Psoas muscle (tissue), 8 donors: Measurements from ENCODE around the gene ACBD3. TPM values are rescaled to one million over a fixed set of nuclear protein-coding genes. Genes with fewer than 3 reads are reported as not detected.

Source experiments
- ATAC-seq, 4 donors: fragments of 200-7000 bp; cut with Tn5 transposase; one replicate each; pipeline ENCODE4 v1.9.1; 2020; ENCODE audit warnings: moderate library complexity in 3 of 4, mild to moderate bottlenecking in 2 of 4
- DNase-seq, 2 donors: peaks; one replicate each; pipeline ENCODE4 v3.0.0-alpha.2; 2020
- H3K27ac ChIP-seq: fragments of 200-600 bp; one replicate; pipeline ENCODE4 v1.8.0; 2022
- H3K27me3 ChIP-seq, 3 donors: fragments of 200-600 bp in 1 of 3; one replicate each; pipeline versions ENCODE4 v1.6.1 to v1.8.0; 2013 to 2022; ENCODE audit warnings: low read length in 2 of 3, mild to moderate bottlenecking in 2 of 3, moderate library complexity in 1 of 3; ENCODE audit not compliant: insufficient read depth in 3 of 3
- H3K36me3 ChIP-seq, 2 donors: fragments of 200-600 bp in 1 of 2; one replicate each; pipeline versions ENCODE4 v1.6.1 to v1.8.0; 2013 to 2022; ENCODE audit warnings: low read depth in 1 of 2, mild to moderate bottlenecking in 1 of 2, moderate library complexity in 1 of 2; ENCODE audit not compliant: insufficient read depth in 1 of 2
- H3K4me1 ChIP-seq: fragments of 200-600 bp; one replicate; pipeline ENCODE4 v1.8.0; 2022
- H3K4me3 ChIP-seq: fragments of 200-600 bp; one replicate; pipeline ENCODE4 v1.8.0; 2022; ENCODE audit warnings: mild to moderate bottlenecking
- H3K9me3 ChIP-seq: fragments of 200-600 bp; one replicate; pipeline ENCODE4 v1.8.0; 2022
- WGBS, 3 donors: extraction: QIAGEN DNeasy Blood & Tissue Kit; methylation state at CpG; one replicate each; pipeline versions ENCODE4 v1.1.6 to v1.1.7; 2013; 5-methylcytosine and 5-hydroxymethylcytosine counted together
- intact Hi-C, 2 donors: fragments of 100-400 bp; cut with DNase I; formaldehyde crosslinking; loops; one replicate each; pipeline versions ENCODE4 v1.11.0 to v1.14.2; 2022
- polyA plus RNA-seq, 3 donors: library from polyadenylated mRNA; stranded (reverse); fragments of 200-250 nt; gene quantifications; one replicate each; pipeline ENCODE4 v1.2.3, GENCODE V29; 2013
- total RNA-seq, 4 donors: library from RNA; stranded (reverse); fragmentation: NEBNext Ultra II Directional in 2 of 4; extraction: Animal tissue kit (Norgen Biotek cat#: 25700) in 2 of 4; gene quantifications; one replicate each; pipeline versions ENCODE4 v1.2.1 to v1.2.4, GENCODE V29; 2021 to 2023
- TF ChIP-seq, protein P1 (sequence below): fragments of 200-600 bp; IDR thresholded peaks from one replicate; pipeline ENCODE4 v1.8.0; 2022; ENCODE audit warnings: antibody characterized with exemption
- donor health status: healthy with polysubstance abuse.
- donor health status: DM: no; HTN: no; CAD: no; lungs with moderate emphysema.
- donor health status: Bipolar disorder and iron deficiency.
- donor health status: healthy.
- donor health status: DM: yes; HTN: yes; CAD: no.
- donor health status: DM: no; HTN: no; CAD: no.
- donor health status: DM: no; HTN: no; CAD: no.
- donor health status: DM: yes; HTN: yes; CAD: no.

Gene ACBD3
- total and polyA plus RNA-seq, 7 donors = 13.4 to 35.0 (median 29.3) TPM

DNA sequence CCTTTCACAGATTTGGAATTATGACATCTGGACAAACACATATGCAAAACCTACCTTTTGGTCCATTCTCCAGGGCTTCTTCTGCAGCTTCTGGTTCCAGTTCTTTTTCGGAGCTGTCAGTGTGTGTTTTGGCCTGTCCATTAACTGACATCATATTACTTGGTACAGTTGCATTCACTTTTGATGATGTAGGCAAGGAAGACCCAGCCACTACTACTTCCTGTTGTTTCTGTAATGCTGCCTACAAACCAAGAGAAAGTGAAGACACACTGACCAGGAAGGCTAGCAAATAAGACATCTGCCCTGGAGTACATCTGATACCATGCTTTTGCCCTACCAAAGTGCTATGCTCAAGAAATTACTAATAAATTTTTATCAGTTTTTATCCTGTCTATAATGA is 31.9 kb downstream of the ACBD3 start:
- intact Hi-C loops = no loop called here
- DNase-seq (no peak), ATAC-seq (no peak)
- no peaks in the 10 kb centered on the region for H3K27me3 ChIP-seq
- TF ChIP-seq, protein P1, sequence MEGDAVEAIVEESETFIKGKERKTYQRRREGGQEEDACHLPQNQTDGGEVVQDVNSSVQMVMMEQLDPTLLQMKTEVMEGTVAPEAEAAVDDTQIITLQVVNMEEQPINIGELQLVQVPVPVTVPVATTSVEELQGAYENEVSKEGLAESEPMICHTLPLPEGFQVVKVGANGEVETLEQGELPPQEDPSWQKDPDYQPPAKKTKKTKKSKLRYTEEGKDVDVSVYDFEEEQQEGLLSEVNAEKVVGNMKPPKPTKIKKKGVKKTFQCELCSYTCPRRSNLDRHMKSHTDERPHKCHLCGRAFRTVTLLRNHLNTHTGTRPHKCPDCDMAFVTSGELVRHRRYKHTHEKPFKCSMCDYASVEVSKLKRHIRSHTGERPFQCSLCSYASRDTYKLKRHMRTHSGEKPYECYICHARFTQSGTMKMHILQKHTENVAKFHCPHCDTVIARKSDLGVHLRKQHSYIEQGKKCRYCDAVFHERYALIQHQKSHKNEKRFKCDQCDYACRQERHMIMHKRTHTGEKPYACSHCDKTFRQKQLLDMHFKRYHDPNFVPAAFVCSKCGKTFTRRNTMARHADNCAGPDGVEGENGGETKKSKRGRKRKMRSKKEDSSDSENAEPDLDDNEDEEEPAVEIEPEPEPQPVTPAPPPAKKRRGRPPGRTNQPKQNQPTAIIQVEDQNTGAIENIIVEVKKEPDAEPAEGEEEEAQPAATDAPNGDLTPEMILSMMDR = no peak
- H3K9me3 ChIP-seq = no peaks in the 10 kb centered on the region
- peaks cover 8 to 97% of the 10 kb centered on the region in 2 donors for H3K36me3 ChIP-seq
- H3K4me3 ChIP-seq = no peak overlapping the region
- WGBS, 3 donors = 89 to 93% (median 92%) methylated on average over 1 of the region's 1 CpG
- no peak overlapping the region for H3K27ac ChIP-seq
- H3K4me1 ChIP-seq = no peaks in the 10 kb centered on the region

DNA sequence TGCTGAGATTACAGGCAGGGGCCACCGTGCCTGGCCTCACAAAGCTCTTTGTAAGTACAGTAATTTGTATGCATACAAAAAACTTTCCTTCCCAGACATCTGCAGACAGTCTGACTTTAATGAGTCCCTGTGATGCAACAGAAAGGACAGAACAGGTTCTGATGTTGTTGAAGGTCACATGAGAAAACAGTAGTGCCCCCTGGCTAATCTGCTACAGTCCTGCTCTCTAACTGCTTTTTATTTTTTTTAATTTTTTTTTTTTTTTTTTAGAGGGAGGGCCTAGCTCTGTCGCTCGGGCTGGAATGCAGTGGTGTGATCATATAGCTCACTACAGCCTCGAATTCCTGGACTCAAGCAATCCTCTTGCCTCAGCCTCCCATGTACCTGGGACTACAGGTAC is 36.7 kb downstream of the ACBD3 start:
- no peak overlapping the region for H3K4me3 ChIP-seq
- H3K4me1 ChIP-seq = no peaks in the 10 kb centered on the region
- no peak for DNase-seq
- TF ChIP-seq, protein P1 = no peak
- H3K27me3 ChIP-seq = no peaks in the 10 kb centered on the region
- H3K36me3 ChIP-seq = peaks cover 2 to 98% of the 10 kb centered on the region in 2 donors
- H3K27ac ChIP-seq = no peak overlapping the region
- intact Hi-C loops = no loop called here
- H3K9me3 ChIP-seq = no peaks in the 10 kb centered on the region
- 81 to 95% (median 84%) methylated on average over 4 of the region's 4 CpGs for WGBS, 3 donors
- ATAC-seq = no peak

GRCh38 chr1:226148121-226148648 is 38.4 kb downstream of the ACBD3 start:
- intact Hi-C loops = no loop called here
- DNase-seq (no peak), ATAC-seq (no peak)
- TF ChIP-seq, protein P1 = no peak
- no peak overlapping the region for H3K27ac ChIP-seq
- H3K9me3 ChIP-seq = no peaks in the 10 kb centered on the region
- H3K4me1 ChIP-seq = no peaks in the 10 kb centered on the region
- peaks cover under 1 to 97% of the 10 kb centered on the region in 2 donors for H3K36me3 ChIP-seq
- H3K27me3 ChIP-seq = no peaks in the 10 kb centered on the region
- no peak overlapping the region for H3K4me3 ChIP-seq

DNA sequence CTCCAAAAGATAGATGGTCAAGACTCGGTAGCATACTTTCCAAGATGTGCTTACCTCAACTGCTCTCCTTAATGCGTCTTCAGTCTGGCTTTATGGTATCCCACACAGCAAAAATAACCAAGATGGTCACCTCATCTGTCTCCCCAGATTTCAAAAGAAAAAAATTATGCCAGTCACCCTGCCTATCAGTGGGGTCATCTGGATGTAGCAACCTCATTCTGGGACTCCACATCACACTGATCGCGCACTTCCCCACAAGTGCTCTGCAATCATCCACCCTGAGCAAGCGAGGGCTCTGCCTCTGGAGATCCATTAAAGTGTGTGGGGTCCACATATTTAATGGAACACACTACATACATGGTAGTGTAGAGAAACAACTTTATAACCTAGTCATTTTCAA is 42.5 kb downstream of the ACBD3 start:
- no peaks in the 10 kb centered on the region for H3K27me3 ChIP-seq
- WGBS, 3 donors = 77 to 91% (median 88%) methylated on average over 5 of the region's 5 CpGs
- ATAC-seq (no peak), DNase-seq (no peak)
- H3K36me3 ChIP-seq = peaks cover 0 to 55% of the 10 kb centered on the region in 2 donors
- intact Hi-C loops = no loop called here
- H3K4me3 ChIP-seq = no peak overlapping the region
- no peaks in the 10 kb centered on the region for H3K4me1 ChIP-seq
- no peaks in the 10 kb centered on the region for H3K9me3 ChIP-seq
- TF ChIP-seq, protein P1 = no peak
- H3K27ac ChIP-seq = no peak overlapping the region

DNA sequence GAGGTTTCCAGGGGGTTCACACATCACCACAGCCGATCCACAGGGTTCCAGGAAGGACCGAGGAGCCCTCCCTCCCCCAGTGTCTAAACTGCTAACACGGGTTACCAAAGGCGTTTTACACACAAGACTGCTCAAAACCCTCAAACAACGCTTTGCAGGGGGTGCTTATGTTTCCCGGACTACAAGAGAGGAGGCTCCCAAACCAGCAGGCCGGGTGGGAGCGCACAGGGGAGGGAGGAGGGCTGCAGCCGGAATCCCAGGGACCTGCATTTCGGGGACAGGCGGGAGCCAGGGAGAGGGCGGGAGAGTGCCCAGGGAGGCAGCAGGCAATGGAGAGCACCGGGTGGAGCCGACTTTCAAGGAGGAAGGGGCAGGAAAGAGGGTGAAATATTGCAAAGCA is 50.8 kb downstream of the ACBD3 start:
- 21 to 36% (median 33%) methylated on average over 13 to 14 of the region's 14 CpGs for WGBS, 3 donors
- Histone ChIP-seq H3K27me3 (no peaks in the 10 kb centered on the region), H3K36me3 (no peaks in the 10 kb centered on the region), H3K27ac (no peak overlapping the region), H3K9me3 (no peaks in the 10 kb centered on the region), H3K4me1 (peaks cover 2% of the 10 kb centered on the region), H3K4me3 (no peak overlapping the region)
- ATAC-seq (no peak), DNase-seq (no peak)
- TF ChIP-seq, protein P1 = no peak
- intact Hi-C loops = no loop called here
